ENCODE data around the gene UBE2S.

The UBE2S gene

DNA sequence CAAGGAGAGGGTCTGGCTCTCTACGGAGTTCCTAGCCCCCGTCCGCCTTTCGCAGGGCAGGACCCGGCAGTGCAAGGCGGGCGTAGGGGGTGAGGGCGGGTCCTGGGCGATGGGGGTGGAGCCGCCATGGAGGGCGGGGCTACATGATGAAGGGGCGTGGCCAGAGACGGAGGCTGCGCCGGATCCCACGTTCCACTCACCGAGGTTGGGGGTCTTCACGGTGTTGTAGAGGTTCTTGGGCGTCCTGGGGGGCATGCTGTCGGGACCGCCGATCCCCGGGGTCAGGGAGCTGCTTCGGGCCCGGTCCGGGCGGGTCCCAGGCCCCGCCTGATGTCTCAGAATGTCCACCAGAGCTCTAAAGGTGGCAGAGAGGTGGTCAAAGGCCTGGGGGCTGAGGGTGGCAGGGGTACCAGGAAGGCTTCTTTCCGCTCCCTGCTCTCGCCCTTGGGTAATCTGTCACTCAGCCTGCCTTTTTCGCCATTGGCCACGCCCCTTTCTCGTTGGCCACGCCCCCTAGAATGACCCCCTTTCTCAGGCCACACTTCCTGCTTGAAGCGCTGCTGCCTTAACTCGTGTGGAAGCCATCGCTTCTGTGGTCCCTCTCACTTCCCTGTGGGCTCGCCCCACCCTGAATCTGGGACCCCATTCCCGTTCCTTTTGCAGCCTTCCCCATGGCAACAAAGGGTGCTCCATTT is 33.0 kb upstream of the UBE2S start:
- no peak overlapping the region for H2AFZ ChIP-seq (ENCODE audit: low read depth)
- H3K4me3 ChIP-seq (IDR thresholded peaks at IDR 0.05; ENCODE audit: insufficient read depth, low read depth, low read length) = no peak overlapping the region
- H3K36me3 ChIP-seq (ENCODE audit: insufficient read depth) = no peaks in the 10 kb centered on the region
- TF ChIP-seq, protein P1, sequence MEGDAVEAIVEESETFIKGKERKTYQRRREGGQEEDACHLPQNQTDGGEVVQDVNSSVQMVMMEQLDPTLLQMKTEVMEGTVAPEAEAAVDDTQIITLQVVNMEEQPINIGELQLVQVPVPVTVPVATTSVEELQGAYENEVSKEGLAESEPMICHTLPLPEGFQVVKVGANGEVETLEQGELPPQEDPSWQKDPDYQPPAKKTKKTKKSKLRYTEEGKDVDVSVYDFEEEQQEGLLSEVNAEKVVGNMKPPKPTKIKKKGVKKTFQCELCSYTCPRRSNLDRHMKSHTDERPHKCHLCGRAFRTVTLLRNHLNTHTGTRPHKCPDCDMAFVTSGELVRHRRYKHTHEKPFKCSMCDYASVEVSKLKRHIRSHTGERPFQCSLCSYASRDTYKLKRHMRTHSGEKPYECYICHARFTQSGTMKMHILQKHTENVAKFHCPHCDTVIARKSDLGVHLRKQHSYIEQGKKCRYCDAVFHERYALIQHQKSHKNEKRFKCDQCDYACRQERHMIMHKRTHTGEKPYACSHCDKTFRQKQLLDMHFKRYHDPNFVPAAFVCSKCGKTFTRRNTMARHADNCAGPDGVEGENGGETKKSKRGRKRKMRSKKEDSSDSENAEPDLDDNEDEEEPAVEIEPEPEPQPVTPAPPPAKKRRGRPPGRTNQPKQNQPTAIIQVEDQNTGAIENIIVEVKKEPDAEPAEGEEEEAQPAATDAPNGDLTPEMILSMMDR (conservative IDR thresholded peaks at IDR 0.05; ENCODE audit: low read depth, low read length) = no peak
- H3K4me2 ChIP-seq = no peak overlapping the region
- no peaks in the 10 kb centered on the region for H3K79me2 ChIP-seq (ENCODE audit: insufficient read depth, low read depth)
- H3K27me3 ChIP-seq (ENCODE audit: insufficient read depth, low read depth) = peaks cover 78% of the 10 kb centered on the region
- H4K20me1 ChIP-seq (ENCODE audit: insufficient read depth) = no peaks in the 10 kb centered on the region
- H3K9ac ChIP-seq = no peak overlapping the region
- no peak overlapping the region for H3K27ac ChIP-seq
- peaks cover 2% of the 10 kb centered on the region for H3K4me1 ChIP-seq (ENCODE audit: low read depth, poor library complexity, severe bottlenecking)

DNA sequence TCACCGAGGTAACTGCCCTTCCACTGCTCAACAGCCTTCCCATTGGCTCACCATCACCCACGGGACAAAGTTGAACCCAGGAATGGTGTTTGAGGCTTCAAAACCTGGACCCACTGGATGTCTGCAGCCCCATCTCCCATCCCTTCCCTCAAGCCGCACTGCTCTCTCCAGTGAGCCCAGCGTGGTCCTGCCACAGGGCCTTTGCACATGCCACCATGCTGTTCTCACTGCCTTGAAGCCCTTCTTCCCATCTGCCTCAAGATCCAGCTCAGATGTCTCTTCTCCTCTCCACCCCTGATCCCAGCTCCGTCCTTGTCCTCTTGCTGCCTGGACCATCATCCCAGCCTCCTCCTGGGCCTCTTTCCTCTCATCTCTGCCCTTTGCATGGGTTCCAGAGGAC is 31.5 kb upstream of the UBE2S start:
- Histone ChIP-seq H3K27ac (no peak overlapping the region), H3K4me3 (IDR thresholded peaks at IDR 0.05; ENCODE audit: insufficient read depth, low read depth, low read length) (no peak overlapping the region), H3K4me2 (no peak overlapping the region), H3K9ac (no peak overlapping the region), H3K36me3 (ENCODE audit: insufficient read depth) (no peaks in the 10 kb centered on the region), H2AFZ (ENCODE audit: low read depth) (no peak overlapping the region), H3K27me3 (ENCODE audit: insufficient read depth, low read depth) (peaks cover 63% of the 10 kb centered on the region), H3K79me2 (ENCODE audit: insufficient read depth, low read depth) (no peaks in the 10 kb centered on the region), H3K4me1 (ENCODE audit: low read depth, poor library complexity, severe bottlenecking) (peaks cover 2% of the 10 kb centered on the region), H4K20me1 (ENCODE audit: insufficient read depth) (no peaks in the 10 kb centered on the region)
- TF ChIP-seq, protein P1 (conservative IDR thresholded peaks at IDR 0.05; ENCODE audit: low read depth, low read length) = no peak

DNA sequence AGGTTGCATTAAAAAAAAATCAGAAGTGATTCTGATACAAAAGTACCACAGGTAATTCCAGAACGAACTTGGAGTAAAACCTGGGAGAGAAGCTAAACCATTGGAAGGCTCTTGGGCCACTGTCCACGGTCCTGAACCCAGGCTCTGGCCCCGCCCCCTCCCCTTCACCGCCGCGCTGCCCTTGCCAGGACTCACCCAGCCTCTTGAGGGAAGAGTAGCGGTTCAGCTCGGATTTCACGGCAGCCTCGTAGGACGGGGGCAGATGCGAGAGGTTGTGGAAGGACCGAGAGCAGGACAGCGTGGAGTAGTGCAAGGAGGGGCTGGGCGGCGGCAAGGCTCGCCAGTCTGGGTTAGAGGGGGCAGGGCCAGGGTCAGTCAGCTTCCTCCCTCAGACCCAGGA is 29.8 kb upstream of the UBE2S start:
- no peaks in the 10 kb centered on the region for H4K20me1 ChIP-seq (ENCODE audit: insufficient read depth)
- H3K27me3 ChIP-seq (ENCODE audit: insufficient read depth, low read depth) = peaks cover 58% of the 10 kb centered on the region
- no peak overlapping the region for H3K27ac ChIP-seq
- H3K9ac ChIP-seq = no peak overlapping the region
- peaks cover 2% of the 10 kb centered on the region for H3K4me1 ChIP-seq (ENCODE audit: low read depth, poor library complexity, severe bottlenecking)
- TF ChIP-seq, protein P1 (conservative IDR thresholded peaks at IDR 0.05; ENCODE audit: low read depth, low read length) = no peak
- no peak overlapping the region for H3K4me3 ChIP-seq (IDR thresholded peaks at IDR 0.05; ENCODE audit: insufficient read depth, low read depth, low read length)
- no peaks in the 10 kb centered on the region for H3K79me2 ChIP-seq (ENCODE audit: insufficient read depth, low read depth)
- no peak overlapping the region for H3K4me2 ChIP-seq
- no peak overlapping the region for H2AFZ ChIP-seq (ENCODE audit: low read depth)
- H3K36me3 ChIP-seq (ENCODE audit: insufficient read depth) = no peaks in the 10 kb centered on the region

DNA sequence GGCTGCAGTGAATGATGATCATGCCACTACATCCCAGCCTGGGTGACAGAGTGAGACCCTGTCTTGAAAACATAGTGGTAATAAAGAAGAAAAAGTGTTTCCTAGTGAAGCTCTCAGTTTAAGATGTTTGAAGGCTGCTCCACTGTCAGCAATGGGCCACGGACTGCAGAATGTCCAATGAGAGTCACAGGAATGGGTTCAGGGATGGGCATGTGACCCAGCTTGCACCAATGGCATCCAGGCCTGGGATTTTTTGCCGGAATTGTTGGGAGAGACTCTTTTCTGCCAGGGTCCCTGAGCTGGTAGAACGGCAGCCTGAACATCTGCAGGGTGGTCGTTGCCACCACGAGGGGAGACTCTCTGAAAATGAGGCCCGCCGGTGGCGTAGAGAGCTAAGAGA is 29.3 kb upstream of the UBE2S start:
- Histone ChIP-seq H3K4me1 (ENCODE audit: low read depth, poor library complexity, severe bottlenecking) (peaks cover 2% of the 10 kb centered on the region), H3K9ac (no peak overlapping the region), H2AFZ (ENCODE audit: low read depth) (no peak overlapping the region), H3K4me2 (no peak overlapping the region), H3K36me3 (ENCODE audit: insufficient read depth) (no peaks in the 10 kb centered on the region), H3K27me3 (ENCODE audit: insufficient read depth, low read depth) (peaks cover 63% of the 10 kb centered on the region), H4K20me1 (ENCODE audit: insufficient read depth) (no peaks in the 10 kb centered on the region), H3K79me2 (ENCODE audit: insufficient read depth, low read depth) (no peaks in the 10 kb centered on the region), H3K4me3 (IDR thresholded peaks at IDR 0.05; ENCODE audit: insufficient read depth, low read depth, low read length) (no peak overlapping the region), H3K27ac (no peak overlapping the region)
- TF ChIP-seq, protein P1 (conservative IDR thresholded peaks at IDR 0.05; ENCODE audit: low read depth, low read length) = no peak

Measured in KMS-11 (cell line).